Stimulated activated CD8-positive, alpha-beta memory T cell treated with anti-CD3 and anti-CD28 coated beads, Interleukin-15, amount 100 ng/mL, for 24 hours (primary cell): ENCODE results near the gene CREB5.

ENCODE experiments used
- DNase-seq: peaks from one replicate; pipeline ENCODE4 v3.0.0-alpha.2; 2020; ENCODE audit warnings: low read depth

The CREB5 gene

GRCh38 chr7:28480595-28480994 is 68.3 kb downstream of the CREB5 start:
- no peak for DNase-seq

- DNase-seq = no peak
These were observed 69.0 kb downstream of the CREB5 start for GRCh38 chr7:28481091-28481926.

DNA sequence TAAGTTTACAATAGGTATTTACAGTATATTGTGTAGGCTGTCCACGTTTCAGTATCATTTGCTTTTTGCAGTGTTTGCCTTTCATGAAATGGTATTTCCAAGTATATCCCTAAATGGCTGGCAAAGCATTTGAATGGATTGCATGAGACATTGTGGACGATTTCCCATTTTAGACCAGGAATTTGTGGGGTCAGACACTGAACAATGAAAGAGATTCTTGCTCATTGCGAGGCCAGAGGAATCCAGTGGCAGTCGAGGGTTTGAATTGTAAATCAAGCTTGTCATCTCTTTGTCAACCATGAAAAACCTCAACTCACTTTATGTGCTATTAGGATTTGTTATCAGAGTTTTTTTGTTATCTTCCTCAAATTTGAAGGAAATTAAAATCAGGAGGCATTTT is 70.8 kb downstream of the CREB5 start:
- DNase-seq = no peak

- DNase-seq = no peak
These were observed 71.7 kb downstream of the CREB5 start for GRCh38 chr7:28483908-28484605.

DNA sequence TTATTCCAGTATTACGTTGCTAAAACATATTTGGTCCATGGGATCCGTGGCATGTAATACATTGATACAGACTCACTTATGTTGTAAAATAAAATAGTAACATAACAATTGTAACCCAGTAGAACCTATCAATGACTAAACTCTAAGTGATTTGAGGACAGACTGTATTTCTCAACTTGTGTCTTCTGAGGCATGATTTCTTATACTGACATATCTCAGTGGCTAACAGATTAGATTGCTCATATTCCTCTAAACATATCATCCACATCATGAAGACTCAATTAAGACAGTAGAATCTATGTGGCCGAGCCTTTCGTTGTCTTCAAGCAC is 72.3 kb downstream of the CREB5 start:
- no peak for DNase-seq

DNA sequence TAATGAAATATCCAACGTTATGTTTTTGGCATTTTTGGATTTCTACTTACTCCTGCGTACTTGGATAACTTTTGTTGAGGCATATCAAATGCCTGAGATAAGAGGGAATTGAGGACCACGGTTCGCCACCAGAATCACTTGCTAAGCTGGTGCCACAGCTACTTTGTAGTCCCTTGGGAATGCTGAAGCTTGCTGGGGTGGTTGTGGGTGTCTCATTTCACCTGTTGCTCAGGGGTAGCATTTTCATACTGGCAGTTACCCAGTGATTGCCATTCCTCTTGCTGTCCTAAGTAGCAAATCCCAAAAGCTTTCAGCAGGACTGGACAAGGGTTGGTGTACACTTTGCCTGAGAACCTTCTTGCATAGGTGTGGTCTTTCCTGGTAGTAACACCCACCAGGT is 75.2 kb downstream of the CREB5 start:
- DNase-seq = no peak

DNA sequence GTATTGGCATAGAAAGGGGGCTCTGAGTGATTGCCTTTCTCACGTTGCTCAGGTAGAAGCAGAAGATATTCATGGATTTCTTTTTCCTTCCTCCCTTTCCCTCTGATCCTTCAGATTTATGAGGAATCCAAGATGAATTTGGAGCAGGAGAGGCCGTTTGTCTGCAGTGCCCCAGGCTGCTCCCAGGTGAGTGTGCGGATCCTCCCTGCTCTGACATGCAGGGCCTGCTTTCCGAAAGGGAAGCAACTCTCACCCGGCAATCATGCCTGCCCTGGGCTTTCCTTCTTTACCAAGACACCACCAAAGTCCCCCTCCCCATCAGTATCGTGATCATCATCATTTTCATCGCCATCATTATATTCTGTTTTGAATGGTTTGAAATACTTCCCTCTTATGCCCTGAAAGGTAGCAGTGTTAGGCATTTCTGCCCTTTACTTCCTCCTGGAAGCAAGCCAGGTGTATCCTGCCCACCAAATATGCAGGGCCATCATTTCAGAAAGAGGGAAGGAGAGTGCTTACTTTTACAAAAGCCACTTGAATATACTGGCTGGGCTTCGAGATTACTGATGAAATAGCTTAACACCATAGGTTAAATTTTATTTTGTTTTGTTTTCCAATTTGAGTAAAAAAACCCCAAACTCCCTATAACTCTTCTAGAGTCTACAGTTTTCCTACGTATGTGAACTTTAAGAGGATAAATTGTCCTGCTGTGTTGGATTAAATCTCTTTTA is 75.9 kb downstream of the CREB5 start:
- no peak for DNase-seq

DNA sequence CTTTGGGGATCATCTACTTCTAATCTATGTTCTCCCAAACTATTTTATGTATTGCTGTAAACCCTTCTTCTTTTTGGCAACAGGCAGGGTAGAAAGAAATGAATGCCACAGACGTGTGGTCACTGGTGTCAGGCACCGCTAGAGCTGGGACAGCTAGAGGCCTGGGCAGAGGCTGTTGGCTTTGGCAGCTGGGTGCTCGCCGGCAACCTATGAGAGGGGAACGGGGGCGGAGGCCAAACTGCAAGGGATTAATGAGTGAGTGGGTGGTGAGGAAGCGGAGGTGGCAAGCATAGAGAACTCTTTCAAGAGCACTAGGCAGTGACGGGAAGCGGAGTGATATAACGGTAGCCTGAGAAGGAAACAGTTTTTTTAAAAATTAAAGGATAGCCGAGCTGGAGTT is 78.5 kb downstream of the CREB5 start:
- DNase-seq = no peak

DNA sequence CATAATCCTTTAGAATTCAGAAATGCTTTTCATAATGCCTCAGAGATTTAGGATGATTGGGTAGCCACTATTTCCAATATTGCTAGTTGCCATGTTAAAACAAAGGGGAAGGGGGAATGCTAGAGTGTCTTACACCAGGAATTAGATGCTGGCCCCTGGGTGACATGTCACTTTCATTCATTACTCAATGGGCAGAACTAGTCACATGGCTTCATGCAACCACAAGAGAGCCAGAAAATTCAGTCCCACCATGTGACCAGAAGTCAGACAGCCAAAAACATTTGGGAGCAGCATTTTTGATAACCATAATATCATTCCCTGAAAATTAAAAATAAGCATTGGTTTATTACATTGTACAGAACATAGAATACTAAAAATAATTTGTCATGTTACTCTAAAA is 81.2 kb downstream of the CREB5 start:
- no peak for DNase-seq

DNA sequence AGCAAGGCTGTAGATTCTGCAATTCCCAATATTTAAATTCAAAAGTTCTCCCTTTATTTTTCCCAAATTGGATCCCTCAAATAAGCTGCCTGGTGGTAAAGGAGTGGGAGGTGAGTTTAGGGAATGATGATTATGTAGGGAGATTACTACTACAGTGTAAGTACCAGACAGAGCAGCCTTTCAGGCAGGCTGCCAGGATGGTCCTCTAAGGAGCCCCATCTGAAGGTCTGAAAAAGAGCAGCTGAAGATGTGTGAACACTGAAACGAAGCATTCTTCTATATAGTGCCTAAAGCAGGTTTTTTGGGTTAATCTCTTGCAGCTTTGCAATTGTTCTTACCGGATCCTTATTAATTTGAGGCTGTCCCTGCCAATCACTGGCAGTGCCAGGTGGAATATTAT is 84.7 kb downstream of the CREB5 start:
- DNase-seq = no peak

DNA sequence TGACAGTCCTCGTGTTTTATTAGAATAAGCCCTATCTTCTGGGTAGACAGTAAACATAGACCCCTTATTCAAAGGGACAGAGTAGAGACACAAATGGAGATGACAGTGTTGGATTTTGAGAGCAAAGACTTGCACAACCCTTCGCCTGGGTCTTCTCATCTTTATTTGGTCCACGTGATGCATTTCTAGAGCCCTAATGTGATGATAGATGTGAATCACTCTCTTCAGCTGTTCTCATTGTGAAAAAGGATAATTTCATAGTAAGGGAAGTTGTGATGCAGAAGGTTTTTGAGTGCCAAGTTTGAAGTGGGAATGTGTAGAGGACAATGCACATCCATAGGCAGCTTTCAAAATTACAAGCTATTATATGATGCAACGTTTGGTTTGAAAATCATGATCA is 86.3 kb downstream of the CREB5 start:
- DNase-seq = no peak

DNA sequence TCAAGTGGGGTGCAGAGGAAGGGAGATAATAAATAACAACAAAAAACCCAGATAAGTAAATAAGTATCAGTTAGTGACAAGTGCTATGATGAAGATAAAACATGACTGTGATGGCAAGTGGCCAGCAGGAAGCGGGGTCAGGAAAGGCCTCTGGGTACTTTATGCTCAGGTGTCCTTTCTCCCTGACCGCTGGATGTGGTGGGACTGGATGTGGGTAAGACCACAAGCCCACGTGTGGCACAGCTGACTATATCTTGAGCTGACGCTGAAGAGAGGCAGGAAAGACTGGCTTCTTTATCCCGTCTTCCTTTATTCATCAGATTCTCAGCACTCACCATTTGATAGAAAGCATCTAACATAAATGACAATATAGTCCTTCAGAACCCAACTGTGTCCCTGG is 87.8 kb downstream of the CREB5 start:
- DNase-seq = no peak

DNA sequence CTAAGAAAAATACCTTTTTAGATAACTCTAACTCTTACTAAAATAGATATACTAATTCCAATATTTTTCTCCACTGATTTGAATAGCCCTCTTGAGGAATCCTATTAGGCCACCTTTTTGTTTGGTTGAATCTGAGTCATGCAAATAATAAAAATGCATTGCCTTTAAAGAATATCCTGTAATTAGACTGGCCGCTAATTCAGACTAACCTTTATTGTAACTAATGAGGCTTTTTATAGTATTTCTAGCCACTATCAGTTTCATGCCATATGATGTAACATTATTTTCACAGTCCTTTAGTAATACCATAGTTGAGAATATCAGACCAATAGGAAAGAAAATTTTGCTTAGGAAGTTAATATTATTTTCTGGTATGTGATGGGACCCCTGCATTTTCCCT is 90.1 kb downstream of the CREB5 start:
- DNase-seq = no peak

- no peak for DNase-seq
These were observed 91.1 kb downstream of the CREB5 start for GRCh38 chr7:28503396-28503795.

- no peak for DNase-seq
These were observed 92.7 kb downstream of the CREB5 start for GRCh38 chr7:28505014-28505413.

DNA sequence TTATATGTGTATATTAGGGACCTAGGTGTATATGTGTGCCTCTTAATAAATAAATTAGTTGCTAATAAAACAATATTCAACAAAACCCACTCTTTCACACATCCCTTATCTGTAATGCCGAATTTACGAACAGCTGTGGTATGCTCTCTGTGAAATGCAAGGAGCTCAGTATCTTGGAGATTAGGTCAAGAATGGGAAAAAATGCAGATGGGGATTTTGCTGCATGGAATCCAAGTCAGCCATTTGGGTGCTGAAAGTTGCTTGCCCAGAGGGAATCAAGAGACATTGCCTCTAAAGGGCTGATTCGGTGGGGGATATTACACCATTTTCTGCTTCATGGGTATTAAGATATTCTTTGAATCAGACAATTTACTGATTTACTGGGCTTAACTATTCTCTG is 93.5 kb downstream of the CREB5 start:
- DNase-seq = no peak

DNA sequence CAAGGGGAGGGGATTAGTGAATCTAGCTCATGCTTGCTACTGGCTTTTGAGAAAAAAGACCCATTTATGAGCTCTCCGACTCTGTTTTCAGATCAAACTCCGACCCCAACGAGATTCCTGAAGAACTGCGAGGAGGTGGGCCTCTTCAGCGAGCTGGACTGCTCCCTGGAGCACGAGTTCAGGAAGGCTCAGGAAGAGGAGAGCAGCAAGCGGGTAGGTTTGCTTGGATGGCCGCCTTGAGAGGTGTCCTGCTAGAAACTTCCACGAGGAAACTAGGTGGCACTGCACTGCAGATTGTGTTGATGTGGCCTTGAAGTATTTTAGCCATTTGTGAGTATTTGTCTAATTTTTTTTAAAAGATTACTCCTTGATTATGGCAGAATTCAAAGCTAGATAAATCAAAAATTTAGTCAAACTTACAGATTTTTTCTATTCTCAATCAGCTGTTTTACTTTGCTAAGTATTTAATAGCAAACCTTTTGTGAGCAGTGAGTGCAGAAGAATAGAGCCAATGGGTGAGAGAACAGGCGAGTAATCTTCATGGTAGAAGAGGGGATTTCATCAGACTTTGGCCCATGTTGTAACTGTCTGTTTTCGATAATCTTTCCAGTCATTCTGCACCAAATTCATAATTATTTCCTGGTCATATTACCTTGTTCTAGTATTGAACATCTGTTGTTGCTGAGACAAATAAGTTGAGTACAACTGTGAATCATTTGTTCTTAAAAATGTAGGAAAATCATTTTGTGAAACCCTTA is 95.4 kb downstream of the CREB5 start:
- no peak for DNase-seq

- no peak for DNase-seq
These were observed 97.1 kb downstream of the CREB5 start for GRCh38 chr7:28509251-28510025.

DNA sequence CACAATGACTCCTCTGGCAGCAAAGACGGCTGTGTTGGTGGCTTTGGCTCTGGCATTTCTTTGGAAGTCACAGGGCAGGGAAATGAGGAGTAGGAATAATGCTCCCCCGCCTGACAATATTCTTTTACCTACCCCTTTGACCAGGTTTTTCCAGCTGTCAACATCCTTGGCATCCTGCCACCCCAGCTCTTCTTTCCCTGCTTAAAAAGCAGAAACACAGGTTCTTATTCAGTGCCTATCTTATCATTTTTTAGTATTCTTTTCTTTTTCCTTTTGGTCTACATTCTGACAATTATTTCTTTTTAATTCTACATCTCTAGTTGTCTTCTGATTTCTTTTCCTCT is 97.7 kb downstream of the CREB5 start:
- no peak for DNase-seq

GRCh38 chr7:28512668-28513440 is 100.5 kb downstream of the CREB5 start:
- no peak for DNase-seq
